IMR-90 (cell line): ENCODE measurements around the gene KAZN. TPM values are rescaled to one million over a fixed set of nuclear protein-coding genes. Genes with fewer than 3 reads are reported as not detected.

Experiments
- ATAC-seq: fragments of 200-7000 bp; cut with Tn5 transposase; 2 replicates; pipeline ENCODE4 v1.9.1; 2020; ENCODE audit warnings: low read depth, mild to moderate bottlenecking, moderate library complexity
- BruUV-seq: library from RNA; stranded (reverse); fragments of 400-500 nt; replicated peaks from 2 replicates; lab custom pipeline; 2021; lab: Mats Ljungman, UMichigan
- CTCF ChIA-PET: fragments of 300-600 bp; formaldehyde crosslinking; extraction: SDS; loops from one replicate; lab custom pipeline; 2021; ENCODE audit warnings: antibody characterized with exemption; lab: Yijun Ruan, JAX
- POLR2A ChIA-PET: fragments of 300-600 bp; sonication (Branson Sonifier 250); formaldehyde crosslinking; loops from one replicate; lab custom pipeline; 2022; ENCODE audit warnings: antibody characterized with exemption; ENCODE audit not compliant: unreplicated experiment; lab: Charles Lee
- DNase-seq: peaks from one replicate; pipeline ENCODE4 v3.0.0; 2013
- H2AFZ ChIP-seq: replicated peaks from 2 replicates; pipeline ENCODE3; 2013; ENCODE audit warnings: low read length, mild to moderate bottlenecking; ENCODE audit not compliant: poor library complexity
- H2AK5ac ChIP-seq: 2 replicates; pipeline ENCODE4 v1.6.1; 2013; ENCODE audit warnings: low read depth, low read length, inconsistent platforms
- H2AK9ac ChIP-seq: replicated peaks from 2 replicates; pipeline ENCODE3; 2013; ENCODE audit warnings: mild to moderate bottlenecking, low read depth, low read length, moderate library complexity; ENCODE audit not compliant: poor library complexity
- H2BK120ac ChIP-seq: 2 replicates; pipeline ENCODE4 v1.6.1; 2013; ENCODE audit warnings: low read depth, low read length, inconsistent platforms
- H2BK15ac ChIP-seq: 3 replicates; pipeline ENCODE4 v1.6.1; 2013; ENCODE audit warnings: low read depth, low read length, inconsistent platforms
- H2BK20ac ChIP-seq: 2 replicates; pipeline ENCODE4 v1.6.1; 2013; ENCODE audit warnings: low read depth, mild to moderate bottlenecking, inconsistent platforms, low read length, moderate library complexity
- H2BK5ac ChIP-seq: 2 replicates; pipeline ENCODE4 v1.6.1; 2013; ENCODE audit warnings: mild to moderate bottlenecking, low read depth, low read length, inconsistent platforms; ENCODE audit not compliant: poor library complexity, severe bottlenecking
- H3K14ac ChIP-seq: replicated peaks from 2 replicates; pipeline ENCODE4 v1.6.1; 2013; ENCODE audit warnings: low read depth, low read length, inconsistent platforms
- H3K18ac ChIP-seq: 2 replicates; pipeline ENCODE4 v1.6.1; 2013; ENCODE audit warnings: low read depth, low read length, control low read depth
- H3K23ac ChIP-seq: 2 replicates; pipeline ENCODE4 v1.6.1; 2013; ENCODE audit warnings: low read depth, low read length, inconsistent platforms
- H3K27ac ChIP-seq: 2 replicates; pipeline ENCODE4 v1.5.1; 2013; ENCODE audit warnings: mild to moderate bottlenecking, control low read depth, low read length; ENCODE audit not compliant: insufficient read depth
- H3K27me3 ChIP-seq: 2 replicates; pipeline ENCODE4 v1.6.1; 2013; ENCODE audit warnings: low read length; ENCODE audit not compliant: control insufficient read depth, insufficient read depth
- H3K36me3 ChIP-seq: 2 replicates; pipeline ENCODE4 v1.6.1; 2013; ENCODE audit warnings: low read length, mixed read lengths; ENCODE audit not compliant: control insufficient read depth, insufficient read depth
- H3K4ac ChIP-seq: 2 replicates; pipeline ENCODE4 v1.6.1; 2013; ENCODE audit warnings: low read depth, low read length, inconsistent platforms
- H3K4me1 ChIP-seq: 2 replicates; pipeline ENCODE4 v1.6.1; 2013; ENCODE audit warnings: low read length, mixed read lengths; ENCODE audit not compliant: control insufficient read depth, insufficient read depth
- H3K4me2 ChIP-seq: 2 replicates; pipeline ENCODE4 v1.6.1; 2013; ENCODE audit warnings: low read depth, mild to moderate bottlenecking, control low read depth, low read length, moderate library complexity
- H3K4me3 ChIP-seq: 2 replicates; pipeline ENCODE4 v1.5.1; 2013; ENCODE audit warnings: low read depth, mild to moderate bottlenecking, control low read depth, low read length, moderate library complexity; ENCODE audit not compliant: insufficient read depth
- H3K56ac ChIP-seq: 2 replicates; pipeline ENCODE4 v1.6.1; 2013; ENCODE audit warnings: low read length, inconsistent platforms; ENCODE audit not compliant: insufficient read depth; ENCODE audit errors: extremely low read depth
- H3K79me1 ChIP-seq, 2 experiments: 2 replicates each; pipeline ENCODE4 v1.6.1; 2013; ENCODE audit warnings: low read length in 2 of 2, inconsistent platforms in 1 of 2, low read depth in 1 of 2
- H3K9ac ChIP-seq: 2 replicates; pipeline ENCODE4 v1.6.1; 2013; ENCODE audit warnings: low read depth, low read length, control low read depth
- H3K9me1 ChIP-seq: 2 replicates; pipeline ENCODE4 v1.6.1; 2013; ENCODE audit warnings: low read length, inconsistent platforms; ENCODE audit not compliant: insufficient read depth
- H3K9me3 ChIP-seq: 2 replicates; pipeline ENCODE4 v1.6.1; 2013; ENCODE audit warnings: low read length; ENCODE audit not compliant: control insufficient read depth, insufficient read depth
- H4K20me1 ChIP-seq: 2 replicates; pipeline ENCODE4 v1.6.1; 2013; ENCODE audit warnings: low read length, inconsistent platforms; ENCODE audit not compliant: insufficient read depth
- H4K5ac ChIP-seq: 2 replicates; pipeline ENCODE4 v1.6.1; 2013; ENCODE audit warnings: mild to moderate bottlenecking, low read depth, low read length, control low read depth
- H4K8ac ChIP-seq, 2 experiments: 2 replicates each; pipeline ENCODE4 v1.6.1; 2013; ENCODE audit warnings: low read depth in 2 of 2, low read length in 2 of 2, control low read depth in 1 of 2, inconsistent platforms in 1 of 2
- H4K91ac ChIP-seq: 2 replicates; pipeline ENCODE4 v1.6.1; 2013; ENCODE audit warnings: low read depth, low read length, inconsistent platforms; ENCODE audit not compliant: insufficient read depth
- MAFK ChIP-seq: IDR thresholded peaks from 2 replicates; pipeline ENCODE4 v1.6.1; 2012; ENCODE audit warnings: low read depth, low read length, improper control_type of control experiment
- RAD21 ChIP-seq: IDR thresholded peaks from 2 replicates; pipeline ENCODE4 v1.6.1; 2012; ENCODE audit warnings: low read length, improper control_type of control experiment
- dilution Hi-C: fragments of 300-500 bp; cut with HindIII; formaldehyde crosslinking; loops from one replicate; pipeline ENCODE4 v1.14.3; 2018; ENCODE audit warnings: low sequenced_read_pairs; ENCODE audit not compliant: unreplicated experiment
- in situ Hi-C: fragments of 300-500 bp; cut with MboI; formaldehyde crosslinking; loops from 3 replicates; pipeline ENCODE4 v1.14.3; 2019; ENCODE audit warnings: low sequenced_read_pairs, inconsistent platforms, mixed read lengths
- intact Hi-C: fragments of 100-400 bp; cut with micrococcal nuclease; formaldehyde crosslinking; loops from 2 replicates; pipeline ENCODE4 v1.10.0; 2022
- polyA plus RNA-seq, 3 experiments: library from polyadenylated mRNA; depleted of rRNA; stranded (reverse); fragments of >200 nt; gene quantifications; 2 replicates each; pipeline ENCODE4 v1.2.3, GENCODE V29; 2012; ENCODE audit warnings: low replicate concordance in 1 of 3
- total RNA-seq: library from RNA; depleted of rRNA; stranded (reverse); fragments of >200 nt; gene quantifications from 2 replicates; pipeline ENCODE4 v1.2.3, GENCODE V29; 2012

The KAZN gene
- total and polyA plus RNA-seq, 2 of the 4 experiments (the other 2 are of a cell fraction) = 5.2 to 10.5 TPM

GRCh38 chr1:14878124-14878523 is 279.6 kb downstream of the KAZN start:
- H3K56ac ChIP-seq = no peak overlapping the region
- H3K9me1 ChIP-seq = no peaks in the 10 kb centered on the region
- TF ChIP-seq MAFK = no peak
- TF ChIP-seq RAD21 = no peak
- ChIA-PET CTCF (no interaction called here), POLR2A (no interaction called here)
- H3K4me2 ChIP-seq = no peak overlapping the region
- no peak for DNase-seq
- H2AK5ac ChIP-seq = no peak overlapping the region
- H2BK5ac ChIP-seq = no peak overlapping the region
- H2BK120ac ChIP-seq = no peak overlapping the region
- H3K18ac ChIP-seq = no peak overlapping the region
- H3K36me3 ChIP-seq = no peaks in the 10 kb centered on the region
- H2AK9ac ChIP-seq = no peak overlapping the region
- no peak overlapping the region for H2BK15ac ChIP-seq
- H4K91ac ChIP-seq = no peak overlapping the region
- no peak overlapping the region for H4K5ac ChIP-seq
- in situ Hi-C loops (no loop called here), dilution Hi-C loops (no loop called here), intact Hi-C loops (no loop called here)
- no peak overlapping the region for H3K23ac ChIP-seq
- no peak overlapping the region for H3K14ac ChIP-seq
- no peaks in the 10 kb centered on the region for H3K4me1 ChIP-seq
- no peaks in the 10 kb centered on the region for H3K9me3 ChIP-seq
- no peak overlapping the region for H2BK20ac ChIP-seq
- H3K27me3 ChIP-seq = peaks cover 18% of the 10 kb centered on the region
- no peak overlapping the region for H3K4me3 ChIP-seq
- no peak overlapping the region for H3K4ac ChIP-seq
- ATAC-seq = no peak
- H2AFZ ChIP-seq = no peak overlapping the region
- H3K79me1 ChIP-seq = no peaks in the 10 kb centered on the region
- H4K8ac ChIP-seq = no peak overlapping the region
- no peak overlapping the region for H3K27ac ChIP-seq
- no peak overlapping the region for H3K9ac ChIP-seq
- no TSS peak for BruUV-seq
- no peaks in the 10 kb centered on the region for H4K20me1 ChIP-seq
